Smooth muscle cell (in vitro differentiated cells): ENCODE data around the gene HAPLN3. TPM values are rescaled to one million over a fixed set of nuclear protein-coding genes. Genes with fewer than 3 reads are reported as not detected.

Experiments used
- DNase-seq: peaks from one replicate; lab custom pipeline; 2025; ENCODE audit not compliant: unreplicated experiment; lab: John Stamatoyannopoulos, UW
- H2AFZ ChIP-seq: fragments of 200-600 bp; sonication (generic); 2 replicates; pipeline ENCODE4 v1.6.0; 2016; ENCODE audit warnings: antibody characterized with exemption, low read depth, mild to moderate bottlenecking
- H3F3A ChIP-seq: fragments of 200-600 bp; sonication (generic); 2 replicates; pipeline ENCODE4 v1.6.0; 2017; ENCODE audit warnings: antibody characterized with exemption, low read depth
- H3K27ac ChIP-seq: fragments of 200-600 bp; sonication (generic); 2 replicates; pipeline ENCODE4 v1.5.1; 2016; ENCODE audit warnings: low read depth, mild to moderate bottlenecking
- H3K27me3 ChIP-seq: fragments of 200-600 bp; sonication (generic); 2 replicates; pipeline ENCODE4 v1.6.1; 2016; ENCODE audit warnings: low read depth, mild to moderate bottlenecking
- H3K36me3 ChIP-seq: fragments of 200-600 bp; sonication (generic); 2 replicates; pipeline ENCODE4 v1.5.1; 2016; ENCODE audit warnings: low read depth
- H3K4me1 ChIP-seq: fragments of 200-600 bp; sonication (generic); 2 replicates; pipeline ENCODE4 v1.5.1; 2016; ENCODE audit warnings: low read depth
- H3K4me2 ChIP-seq: fragments of 200-600 bp; sonication (generic); 2 replicates; pipeline ENCODE4 v1.6.0; 2016; ENCODE audit warnings: mild to moderate bottlenecking
- H3K4me3 ChIP-seq: fragments of 200-600 bp; sonication (generic); 2 replicates; pipeline ENCODE4 v1.5.1; 2016; ENCODE audit warnings: mild to moderate bottlenecking
- H3K79me2 ChIP-seq: fragments of 200-600 bp; sonication (generic); 2 replicates; pipeline ENCODE4 v1.6.0; 2016; ENCODE audit warnings: low read depth, mild to moderate bottlenecking
- H3K9ac ChIP-seq: fragments of 200-600 bp; sonication (generic); 2 replicates; pipeline ENCODE4 v1.6.0; 2016; ENCODE audit warnings: low read depth
- H3K9me3 ChIP-seq: fragments of 200-600 bp; sonication (generic); replicated peaks from 2 replicates; pipeline ENCODE4 v1.5.1; 2016; ENCODE audit warnings: low read depth
- H4K20me1 ChIP-seq: fragments of 200-600 bp; sonication (generic); 2 replicates; pipeline ENCODE4 v1.6.0; 2016; ENCODE audit warnings: low read depth
- CTCF ChIP-seq: fragments of 200-600 bp; sonication (generic); IDR thresholded peaks from 2 replicates; pipeline ENCODE4 v1.5.1; 2017; ENCODE audit warnings: borderline replicate concordance, mild to moderate bottlenecking, antibody characterized with exemption; ENCODE audit not compliant: insufficient read depth, poor library complexity, severe bottlenecking
- WGBS: methylation state at CpG from one replicate; pipeline ENCODE4 v1.1.7; 2016; ENCODE audit warnings: low lambda C conversion rate; 5-methylcytosine and 5-hydroxymethylcytosine counted together
- polyA plus RNA-seq: library from polyadenylated mRNA; unstranded; fragments of >200 nt; fragmentation: Nextera tagmentation; extraction: Ambion mirVana; gene quantifications from 2 replicates; pipeline ENCODE4 v1.2.1, GENCODE V29; 2016
- total RNA-seq: library from RNA; depleted of rRNA; stranded (reverse); fragments of >200 nt; gene quantifications from 2 replicates; pipeline ENCODE4 v1.2.3, GENCODE V29; 2014

The HAPLN3 gene
- total and polyA plus RNA-seq, 2 experiments from 2014 or later, result 4.5 to 5.2 TPM

- WGBS, result 91% methylated on average over 3 of the region's 3 CpGs
- H3K27ac ChIP-seq, result no peak overlapping the region
- H3K79me2 ChIP-seq, result no peaks in the 10 kb centered on the region
- no peaks in the 10 kb centered on the region for H3K9me3 ChIP-seq
- no peaks in the 10 kb centered on the region for H3K4me1 ChIP-seq
- no peaks in the 10 kb centered on the region for H3K36me3 ChIP-seq
- H4K20me1 ChIP-seq, result no peaks in the 10 kb centered on the region
- TF ChIP-seq CTCF, result no peak
- H3K4me2 ChIP-seq, result no peak overlapping the region
- H3K4me3 ChIP-seq, result no peak overlapping the region
- H3F3A ChIP-seq, result no peaks in the 10 kb centered on the region
- peaks cover 5% of the 10 kb centered on the region for H3K27me3 ChIP-seq
- DNase-seq, result no peak
- no peak overlapping the region for H3K9ac ChIP-seq
- no peak overlapping the region for H2AFZ ChIP-seq
These were observed 47.1 kb downstream of the HAPLN3 start for GRCh38 chr15:88848203-88848602.

- Histone ChIP-seq H3K27me3 (peaks cover under 1% of the 10 kb centered on the region), H2AFZ (no peak overlapping the region), H3F3A (no peaks in the 10 kb centered on the region), H3K36me3 (no peaks in the 10 kb centered on the region), H3K79me2 (no peaks in the 10 kb centered on the region), H3K4me1 (no peaks in the 10 kb centered on the region), H3K9me3 (no peaks in the 10 kb centered on the region), H4K20me1 (no peaks in the 10 kb centered on the region), H3K4me3 (no peak overlapping the region), H3K4me2 (no peak overlapping the region), H3K9ac (no peak overlapping the region), H3K27ac (no peak overlapping the region)
- no peak for TF ChIP-seq CTCF
- WGBS, result 91% methylated on average over 20 of the region's 20 CpGs
- no peak for DNase-seq
These were observed 48.2 kb downstream of the HAPLN3 start for GRCh38 chr15:88847144-88847543.

GRCh38 chr15:88845616-88846015 is 49.7 kb downstream of the HAPLN3 start:
- no peak overlapping the region for H3K9ac ChIP-seq
- H3K27ac ChIP-seq, result no peak overlapping the region
- H3K36me3 ChIP-seq, result no peaks in the 10 kb centered on the region
- no peaks in the 10 kb centered on the region for H3K79me2 ChIP-seq
- no peak for TF ChIP-seq CTCF
- no peaks in the 10 kb centered on the region for H3F3A ChIP-seq
- H3K4me1 ChIP-seq, result no peaks in the 10 kb centered on the region
- no peak overlapping the region for H3K4me2 ChIP-seq
- no peak for DNase-seq
- no peak overlapping the region for H3K4me3 ChIP-seq
- no peaks in the 10 kb centered on the region for H3K27me3 ChIP-seq
- H3K9me3 ChIP-seq, result no peaks in the 10 kb centered on the region
- no peak overlapping the region for H2AFZ ChIP-seq
- no peaks in the 10 kb centered on the region for H4K20me1 ChIP-seq
- 89% methylated on average over 15 of the region's 15 CpGs for WGBS

- WGBS, result 84% methylated on average over 5 of the region's 5 CpGs
- Histone ChIP-seq H3K9me3 (no peaks in the 10 kb centered on the region), H3F3A (no peaks in the 10 kb centered on the region), H3K27ac (no peak overlapping the region), H3K4me1 (no peaks in the 10 kb centered on the region), H3K27me3 (no peaks in the 10 kb centered on the region), H3K4me3 (no peak overlapping the region), H4K20me1 (no peaks in the 10 kb centered on the region), H3K79me2 (no peaks in the 10 kb centered on the region), H3K4me2 (no peak overlapping the region), H2AFZ (no peak overlapping the region), H3K36me3 (no peaks in the 10 kb centered on the region), H3K9ac (no peak overlapping the region)
- DNase-seq, result no peak
- no peak for TF ChIP-seq CTCF
These were observed 50.5 kb downstream of the HAPLN3 start for GRCh38 chr15:88844749-88845386.
